ENCODE measurements around the gene CHI3L2.

The CHI3L2 gene

GRCh38 chr1:111251570-111251969 lies 24.1 kb downstream of the CHI3L2 start:
- DNase-seq (ENCODE audit: low read depth in 2 of 2): no peak

- DNase-seq (ENCODE audit: low read depth in 2 of 2): no peak
Observed at GRCh38 chr1:111252786-111253185, 25.3 kb downstream of the CHI3L2 start.

- DNase-seq (ENCODE audit: low read depth in 2 of 2): no peak
Observed at GRCh38 chr1:111253876-111254275, 26.4 kb downstream of the CHI3L2 start.

GRCh38 chr1:111256988-111257658 lies 29.6 kb downstream of the CHI3L2 start:
- no peak for DNase-seq (ENCODE audit: low read depth in 2 of 2)

GRCh38 chr1:111267801-111268508 lies 40.4 kb downstream of the CHI3L2 start:
- DNase-seq (ENCODE audit: low read depth in 2 of 2): no peak

GRCh38 chr1:111269825-111270406 lies 42.4 kb downstream of the CHI3L2 start:
- no peak for DNase-seq (ENCODE audit: low read depth in 2 of 2)

GRCh38 chr1:111270771-111271463 lies 43.4 kb downstream of the CHI3L2 start:
- no peak for DNase-seq (ENCODE audit: low read depth in 2 of 2)

GRCh38 chr1:111271464-111271801 lies 43.9 kb downstream of the CHI3L2 start:
- no peak for DNase-seq (ENCODE audit: low read depth in 2 of 2)

GRCh38 chr1:111272081-111272480 lies 44.6 kb downstream of the CHI3L2 start:
- no peak for DNase-seq (ENCODE audit: low read depth in 2 of 2)

GRCh38 chr1:111274653-111275052 lies 47.1 kb downstream of the CHI3L2 start:
- no peak for DNase-seq (ENCODE audit: low read depth in 2 of 2)

- peak in 1 of 2 experiments; percentile 1 for DNase-seq (ENCODE audit: low read depth in 2 of 2)
Observed at GRCh38 chr1:111275079-111275478, 47.6 kb downstream of the CHI3L2 start.

- DNase-seq (ENCODE audit: low read depth in 2 of 2): no peak
Observed at GRCh38 chr1:111275780-111276433, 48.4 kb downstream of the CHI3L2 start.

GRCh38 chr1:111279144-111279543 lies 51.6 kb downstream of the CHI3L2 start:
- no peak for DNase-seq (ENCODE audit: low read depth in 2 of 2)

GRCh38 chr1:111280267-111280666 lies 52.8 kb downstream of the CHI3L2 start:
- DNase-seq (ENCODE audit: low read depth in 2 of 2): no peak

- DNase-seq (ENCODE audit: low read depth in 2 of 2): no peak
Observed at GRCh38 chr1:111281411-111281810, 53.9 kb downstream of the CHI3L2 start.

- DNase-seq (ENCODE audit: low read depth in 2 of 2): no peak
Observed at GRCh38 chr1:111283838-111284237, 56.3 kb downstream of the CHI3L2 start.

- DNase-seq (ENCODE audit: low read depth in 2 of 2): no peak
Observed at GRCh38 chr1:111285879-111286278, 58.4 kb downstream of the CHI3L2 start.

- DNase-seq (ENCODE audit: low read depth in 2 of 2): no peak
Observed at GRCh38 chr1:111286912-111287311, 59.4 kb downstream of the CHI3L2 start.

GRCh38 chr1:111289371-111289770 lies 61.9 kb downstream of the CHI3L2 start:
- DNase-seq (ENCODE audit: low read depth in 2 of 2): no peak

- no peak for DNase-seq (ENCODE audit: low read depth in 2 of 2)
Observed at GRCh38 chr1:111290104-111290503, 62.6 kb downstream of the CHI3L2 start.

GRCh38 chr1:111290630-111291029 lies 63.1 kb downstream of the CHI3L2 start, which contains the start of gene CHIA:
Gene CHIA, plus strand, starts transcription at chr1:111290851. Its CDS starts 19,617 bp downstream, at chr1:111310468.
- no peak for DNase-seq (ENCODE audit: low read depth in 2 of 2)
